Stimulated activated CD4-positive, alpha-beta T cell treated with anti-CD3 and anti-CD28 coated beads, Interleukin-1b, Interleukin-23, amount 100 ng/mL, for 1 hour (primary cell): ENCODE measurements around the gene TAOK3.
"Not testable (repeated sequence)": the region's sequence is repeated elsewhere in the genome, so short reads cannot be mapped to it uniquely, and the experiment has no call there.

Source experiments
- DNase-seq, 2 donors: peaks; one replicate each; pipeline ENCODE4 v3.0.0-alpha.2; 2020; ENCODE audit warnings: low read depth in 2 of 2

TAOK3 gene

GRCh38 chr12:118137148-118137678, 235.5 kb downstream of the TAOK3 start:
- DNase-seq = no peak

DNA sequence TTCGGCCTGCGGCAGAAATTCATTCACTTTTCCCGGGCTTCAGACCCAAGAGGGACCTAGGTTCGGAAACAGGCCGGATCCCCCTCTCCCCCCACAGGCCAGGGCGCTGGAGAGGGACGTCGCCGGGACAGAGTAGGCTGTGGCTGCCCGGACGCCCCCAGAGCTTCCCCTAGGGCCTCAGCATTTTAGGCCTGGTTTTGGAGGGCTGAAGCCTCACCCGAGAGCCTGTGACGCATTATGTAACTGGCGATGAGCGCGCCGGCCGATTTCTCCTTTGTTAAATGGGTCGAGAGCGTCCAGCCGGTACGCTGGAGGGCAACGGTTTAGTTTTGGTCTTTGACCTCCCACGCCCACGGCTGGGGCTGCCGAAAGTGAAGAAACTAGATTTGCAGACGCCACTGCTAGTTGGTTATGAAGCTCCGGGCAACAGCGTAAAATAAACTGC, 236.1 kb downstream of the TAOK3 start:
- DNase-seq = peak in 1 of 2 donors; percentile 3

DNA sequence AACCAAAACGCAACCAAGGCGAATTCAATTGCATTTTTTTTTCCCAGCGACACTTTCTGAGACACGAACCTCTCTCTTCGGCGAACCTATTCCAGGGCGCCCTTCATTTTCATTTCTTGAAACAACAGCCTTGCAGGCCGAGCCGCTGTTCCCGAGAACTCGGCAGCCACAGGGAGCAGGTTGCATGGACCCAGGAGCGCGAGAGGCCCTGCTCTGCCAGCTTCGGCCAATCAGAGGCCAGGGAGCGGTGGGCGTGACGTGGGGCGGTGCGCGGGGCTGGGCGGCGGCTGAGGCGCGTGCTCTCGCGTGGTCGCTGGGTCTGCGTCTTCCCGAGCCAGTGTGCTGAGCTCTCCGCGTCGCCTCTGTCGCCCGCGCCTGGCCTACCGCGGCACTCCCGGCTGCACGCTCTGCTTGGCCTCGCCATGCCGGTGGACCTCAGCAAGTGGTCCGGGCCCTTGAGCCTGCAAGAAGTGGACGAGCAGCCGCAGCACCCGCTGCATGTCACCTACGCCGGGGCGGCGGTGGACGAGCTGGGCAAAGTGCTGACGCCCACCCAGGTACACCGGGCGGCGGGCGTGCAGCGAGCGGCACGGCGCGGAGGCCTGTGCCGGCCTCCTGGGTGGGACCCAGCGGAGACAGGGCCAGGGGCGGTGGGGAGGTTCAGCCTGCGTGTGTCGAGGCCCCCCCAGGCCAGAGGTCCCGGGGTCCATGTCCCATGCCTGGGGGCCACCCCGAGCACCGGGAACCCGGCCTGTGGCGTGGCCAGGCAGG, 236.7 kb downstream of the TAOK3 start, which contains the start of gene PEBP1:
TSS of gene PEBP1 (plus strand) at position 337 of the 771 bp plus-strand sequence. CDS start at position 423, 86 bp downstream.
- DNase-seq = peak; percentile 65 to 91

DNA sequence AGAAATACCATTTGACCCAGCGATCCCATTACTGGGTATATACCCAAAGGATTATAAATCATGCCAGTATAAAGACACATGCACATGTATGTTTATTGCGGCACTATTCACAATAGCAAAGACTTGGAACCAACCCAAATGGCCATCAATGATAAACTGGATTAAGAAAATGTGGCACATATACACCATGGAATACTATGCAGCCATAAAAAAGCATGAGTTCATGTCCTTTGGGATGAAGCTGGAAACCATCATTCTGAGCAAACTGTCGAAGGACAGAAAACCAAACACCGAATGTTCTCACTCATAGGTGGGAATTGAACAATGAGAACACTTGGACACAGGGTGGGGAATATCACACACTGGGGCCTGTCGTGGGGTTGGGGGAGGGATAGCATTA, 243.3 kb downstream of the TAOK3 start:
- not testable (repeated sequence) for DNase-seq

DNA sequence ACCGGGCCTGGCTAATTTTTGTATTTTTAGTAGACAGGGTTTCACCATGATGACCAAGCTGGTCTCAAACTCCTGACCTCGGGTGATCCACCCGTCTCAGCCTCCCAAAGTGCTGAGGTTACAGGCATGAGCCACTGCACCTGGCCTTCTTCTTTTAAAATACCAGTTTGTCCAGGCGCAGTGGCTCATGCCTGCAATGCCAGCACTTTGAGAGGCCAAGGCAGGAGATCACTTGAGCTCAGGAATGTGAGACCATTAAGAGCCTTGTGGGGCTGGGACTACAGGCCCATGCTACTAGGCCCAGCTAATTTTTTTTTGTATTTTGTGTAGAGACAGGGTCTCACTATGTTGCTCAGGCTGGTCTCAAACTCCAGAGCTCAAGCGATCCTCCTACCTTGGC, 244.8 kb downstream of the TAOK3 start:
- DNase-seq = no peak

DNA sequence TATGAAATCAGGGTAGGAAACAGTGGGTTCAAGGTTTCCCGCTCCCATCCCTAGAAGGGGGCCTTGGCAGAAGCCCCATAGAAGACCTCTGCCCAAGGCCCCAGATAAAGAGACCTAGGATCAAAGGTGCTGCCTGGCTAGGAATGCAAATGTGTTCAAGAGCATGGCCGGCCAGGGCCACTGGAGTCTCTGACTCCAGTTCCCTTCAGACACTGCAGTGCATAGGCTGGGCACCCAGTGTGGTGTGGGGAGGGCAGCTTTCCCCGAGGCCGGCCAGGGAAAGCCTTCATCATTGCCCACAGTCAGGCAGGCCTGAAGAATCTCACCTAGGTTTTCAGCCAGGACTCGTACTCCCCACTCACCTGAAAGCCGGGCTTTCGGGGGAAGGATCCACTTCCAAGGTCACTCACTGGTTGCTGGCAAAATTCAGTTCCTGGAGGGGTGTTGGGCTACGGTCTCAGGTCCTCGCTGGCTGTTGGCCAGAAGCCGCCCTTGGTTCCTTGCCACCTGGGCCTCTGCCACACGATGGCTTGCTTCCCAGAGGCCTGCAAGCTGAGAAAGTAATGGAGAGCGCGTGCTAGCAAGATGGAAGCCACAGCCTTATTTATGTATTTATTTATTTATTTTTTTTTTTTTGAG, 246.5 kb downstream of the TAOK3 start:
- no peak for DNase-seq

- DNase-seq = no peak
These were observed 247.0 kb downstream of the TAOK3 start for GRCh38 chr12:118125743-118126118.

DNA sequence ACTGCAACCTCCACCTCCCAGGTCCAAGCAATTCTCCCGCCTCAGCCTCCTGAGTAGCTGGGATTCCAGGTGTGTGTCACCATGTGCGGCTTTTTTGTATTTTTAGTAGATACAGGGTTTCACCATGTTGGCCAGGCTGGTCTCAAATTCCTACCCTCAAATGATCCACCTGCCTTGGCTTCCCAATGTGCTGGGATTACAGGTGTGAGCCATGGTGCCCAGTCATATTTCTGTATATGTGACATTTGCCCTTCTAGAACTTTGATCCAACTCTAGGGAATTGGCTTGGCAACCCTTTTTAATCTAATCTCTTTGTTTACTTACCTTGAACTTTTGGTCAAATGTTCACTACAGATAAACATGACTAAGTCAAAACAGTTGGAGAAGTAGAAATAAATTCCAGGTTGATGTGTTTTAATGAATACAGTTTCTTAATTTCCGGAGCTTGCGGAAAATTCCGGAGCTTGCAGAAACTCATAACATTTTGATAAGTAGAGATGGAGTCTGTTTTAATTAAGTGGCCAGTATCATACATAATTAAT, 248.3 kb downstream of the TAOK3 start:
- DNase-seq = no peak

GRCh38 chr12:118122264-118122663, 250.4 kb downstream of the TAOK3 start:
- DNase-seq = no peak

DNA sequence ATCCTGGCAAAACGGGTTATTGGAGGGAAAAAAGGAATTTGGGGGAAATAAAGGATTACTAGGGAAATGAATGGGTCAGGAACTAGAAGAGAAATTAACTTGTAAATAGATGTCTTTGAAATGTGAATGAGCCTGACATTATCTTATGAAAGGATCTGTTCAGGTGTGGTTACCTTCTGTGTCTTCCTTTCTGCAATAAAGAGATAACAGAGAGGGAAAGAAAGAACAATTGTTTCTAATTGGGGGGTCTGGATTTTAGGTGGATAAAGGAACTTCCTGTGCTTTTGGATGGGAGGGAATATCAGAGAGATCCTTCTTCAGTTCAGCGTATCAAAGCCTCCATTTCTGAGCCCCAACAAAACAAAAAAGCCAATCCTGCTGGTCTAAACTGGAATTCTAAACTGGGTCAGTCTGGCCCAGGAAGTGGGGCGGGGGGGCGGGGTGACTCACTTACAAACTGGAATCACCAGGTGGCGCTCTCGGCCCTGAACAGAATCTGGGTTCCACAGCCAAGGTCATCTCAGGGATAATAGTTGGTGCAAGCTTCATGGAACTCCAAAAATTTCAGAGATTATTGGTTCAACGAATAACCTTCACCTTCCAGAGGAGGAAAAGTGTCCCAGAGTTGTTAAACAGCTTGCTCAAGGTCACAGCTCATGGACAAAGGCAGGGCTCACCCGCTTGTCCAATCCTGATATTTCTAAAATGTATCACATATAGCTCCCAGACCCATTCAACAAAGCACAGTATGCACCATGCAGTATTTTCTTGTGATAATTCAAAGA, 251.9 kb downstream of the TAOK3 start:
- peak; percentile 16 to 47 for DNase-seq

DNA sequence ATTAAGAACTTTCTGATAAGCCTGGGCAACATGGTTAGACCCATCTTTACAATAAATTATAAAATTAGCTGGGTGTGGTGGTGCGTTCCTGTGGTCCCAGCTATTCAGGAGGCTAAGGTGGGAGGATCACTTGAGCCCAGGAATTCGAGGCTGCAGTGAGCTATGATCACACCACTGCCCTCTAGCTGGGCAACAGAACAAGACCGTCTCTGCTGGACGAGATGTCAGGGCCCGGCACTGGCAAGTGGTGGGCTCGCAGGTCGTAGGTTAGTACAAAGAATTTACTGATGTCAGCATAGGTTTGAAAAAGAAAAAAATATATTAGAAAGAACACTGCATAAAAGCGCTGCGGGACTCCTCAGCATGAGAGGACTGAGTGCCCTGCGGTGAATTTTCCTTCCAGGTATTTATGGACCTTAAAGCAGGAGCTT, 253.2 kb downstream of the TAOK3 start:
- DNase-seq = no peak

GRCh38 chr12:118109088-118109487, 263.6 kb downstream of the TAOK3 start:
- no peak for DNase-seq

GRCh38 chr12:118107694-118108093, 265.0 kb downstream of the TAOK3 start:
- no peak for DNase-seq

GRCh38 chr12:118107011-118107410, 265.7 kb downstream of the TAOK3 start:
- DNase-seq = no peak

DNA sequence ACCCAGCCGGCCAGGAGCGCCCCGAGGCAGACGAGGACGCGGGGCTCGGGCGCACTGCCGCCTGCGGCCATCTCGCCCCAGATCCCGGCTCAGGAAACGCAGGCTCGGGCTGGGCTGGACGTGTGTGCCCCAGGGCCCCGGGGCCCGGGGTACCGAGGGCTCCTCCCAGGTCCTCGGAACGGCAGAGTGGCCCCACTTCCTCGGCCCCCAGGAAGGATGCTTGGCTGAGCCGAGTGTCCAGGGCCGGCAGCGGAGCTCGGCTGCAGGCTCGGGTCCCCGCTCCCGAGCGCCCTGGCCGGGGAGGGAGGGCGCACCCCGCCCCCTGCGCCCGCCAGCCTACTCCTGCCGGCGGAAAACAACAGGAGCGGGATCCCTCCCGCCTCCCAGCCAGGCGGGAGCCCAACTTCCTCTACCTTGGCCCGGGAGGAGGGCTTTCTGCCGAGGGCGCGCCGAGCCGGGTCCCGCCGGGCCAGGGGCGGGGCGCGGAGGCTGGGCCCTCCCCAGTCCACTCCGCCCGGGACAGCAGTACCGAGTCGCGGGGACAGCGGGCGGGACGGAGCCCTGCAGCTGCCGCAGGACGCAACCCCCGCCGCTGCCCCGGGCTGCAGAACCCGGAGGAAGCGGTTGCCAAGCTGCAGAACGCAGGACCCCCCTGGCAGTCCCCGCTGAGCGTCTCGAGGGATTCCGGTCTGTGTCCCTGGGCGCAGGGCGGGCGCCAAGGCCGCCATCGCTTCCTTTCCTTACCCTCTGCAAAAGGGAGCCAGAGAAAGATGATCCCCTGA, 268.9 kb downstream of the TAOK3 start, which contains the start of gene VSIG10:
TSS of gene VSIG10 (minus strand) at position 411 of the 782 bp plus-strand sequence. CDS start at position 71, 340 bp downstream.
- DNase-seq = no peak

- DNase-seq = no peak
These were observed 269.5 kb downstream of the TAOK3 start for GRCh38 chr12:118103201-118103600.

DNA sequence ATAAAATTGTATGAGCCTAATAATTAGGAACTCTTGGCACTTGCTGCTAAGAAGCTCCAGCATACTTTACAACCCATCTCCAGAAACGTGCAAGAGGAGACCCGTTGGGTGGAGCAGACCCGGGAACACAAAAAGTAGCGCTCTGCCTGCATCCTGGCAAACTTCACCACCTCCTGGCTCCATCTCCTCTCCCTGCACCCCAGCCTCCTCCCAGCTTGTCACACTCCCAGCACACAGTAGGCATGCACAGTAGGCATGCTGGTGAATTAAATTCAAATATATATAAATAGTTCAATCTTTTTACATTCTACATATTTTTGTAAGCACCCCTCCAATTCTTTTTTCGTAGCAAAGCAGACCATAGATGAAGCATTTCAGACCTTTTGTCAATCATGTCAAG, 270.1 kb downstream of the TAOK3 start:
- DNase-seq = no peak

DNA sequence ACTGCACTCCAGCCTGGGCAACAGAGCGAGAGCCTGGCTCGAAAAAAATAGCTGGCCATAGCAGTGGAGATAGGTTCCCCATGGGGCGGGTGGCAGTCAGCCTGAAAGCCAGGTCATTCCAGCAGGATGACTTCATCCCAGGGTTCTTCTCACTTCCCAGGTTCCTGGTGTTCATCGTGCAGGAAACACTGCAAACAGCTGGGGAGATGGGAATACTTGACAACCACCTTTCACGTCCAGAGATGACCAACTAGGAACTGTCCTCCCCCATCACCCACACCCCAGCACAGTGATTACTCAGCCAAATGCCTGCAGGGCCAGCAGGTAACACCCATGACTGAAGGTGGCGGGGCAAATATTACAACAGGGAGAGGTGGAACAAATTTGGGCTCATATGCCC, 270.6 kb downstream of the TAOK3 start:
- no peak for DNase-seq

DNA sequence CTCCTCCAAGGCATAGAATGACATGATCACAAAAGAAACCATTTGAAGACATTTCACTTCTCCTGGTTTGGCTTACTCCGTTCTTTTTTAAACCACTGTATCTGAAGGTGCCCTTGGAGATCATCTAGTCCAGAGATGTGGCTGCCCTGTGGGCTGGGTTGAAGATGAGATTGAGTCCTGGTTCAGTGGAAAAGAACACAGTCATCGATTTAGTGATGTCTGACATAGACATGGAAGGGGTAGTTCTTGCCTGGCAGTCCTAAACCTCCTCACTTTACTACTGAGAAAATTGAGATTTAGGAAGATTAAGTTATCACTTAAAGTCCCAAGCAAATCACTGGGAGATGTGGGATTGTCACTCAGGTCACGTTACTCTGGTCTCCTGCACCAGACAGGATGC, 271.7 kb downstream of the TAOK3 start:
- no peak for DNase-seq
